Measurements from ENCODE around the gene DLX6. TPM values are rescaled to one million over a fixed set of nuclear protein-coding genes. Genes with fewer than 3 reads are reported as not detected.

DLX6 gene
- total RNA-seq, 1 donor from 2014 or later: 25.5 TPM

- H3K36me3 Mint-ChIP-seq: peaks cover 21% of the 10 kb centered on the region
- TF ChIP-seq CTCF (conservative IDR thresholded peaks at IDR 0.05): peak; percentile 27
- H3K27ac Mint-ChIP-seq: peak overlapping the region; percentile 83
- H3K4me3 Mint-ChIP-seq: peak overlapping the region; percentile 89
- H3K27me3 Mint-ChIP-seq: peaks cover 95% of the 10 kb centered on the region
- no peaks in the 10 kb centered on the region for H3K9me3 Mint-ChIP-seq
- DNase-seq (ENCODE audit: extremely low spot score, unreplicated experiment): no peak
- peaks cover 59% of the 10 kb centered on the region for H3K4me1 Mint-ChIP-seq (ENCODE audit: unreplicated experiment)
Observed at GRCh38 chr7:97016381-97017191, 11.2 kb downstream of the DLX6 start.

GRCh38 chr7:97017192-97018125, 12.1 kb downstream of the DLX6 start:
- H3K4me1 Mint-ChIP-seq (ENCODE audit: unreplicated experiment): peaks cover 62% of the 10 kb centered on the region
- no peak for TF ChIP-seq CTCF (conservative IDR thresholded peaks at IDR 0.05)
- H3K27ac Mint-ChIP-seq: peak overlapping the region; percentile 83
- no peaks in the 10 kb centered on the region for H3K9me3 Mint-ChIP-seq
- peaks cover 95% of the 10 kb centered on the region for H3K27me3 Mint-ChIP-seq
- H3K36me3 Mint-ChIP-seq: peaks cover 28% of the 10 kb centered on the region
- DNase-seq (ENCODE audit: extremely low spot score, unreplicated experiment): no peak
- H3K4me3 Mint-ChIP-seq: peak overlapping the region; percentile 89

- TF ChIP-seq CTCF (conservative IDR thresholded peaks at IDR 0.05): no peak
- Mint-ChIP-seq H3K9me3 (no peaks in the 10 kb centered on the region), H3K27me3 (peaks cover 95% of the 10 kb centered on the region), H3K27ac (peak overlapping the region; percentile 83), H3K4me3 (peak overlapping the region; percentile 89), H3K36me3 (peaks cover 34% of the 10 kb centered on the region), H3K4me1 (ENCODE audit: unreplicated experiment) (peaks cover 58% of the 10 kb centered on the region)
- no peak for DNase-seq (ENCODE audit: extremely low spot score, unreplicated experiment)
Observed at GRCh38 chr7:97018126-97018601, 12.8 kb downstream of the DLX6 start.

- TF ChIP-seq CTCF (conservative IDR thresholded peaks at IDR 0.05): no peak
- Mint-ChIP-seq H3K4me3 (peak overlapping the region; percentile 81), H3K36me3 (peaks cover 34% of the 10 kb centered on the region), H3K27ac (peak overlapping the region; percentile 32), H3K27me3 (peaks cover 95% of the 10 kb centered on the region), H3K9me3 (no peaks in the 10 kb centered on the region), H3K4me1 (ENCODE audit: unreplicated experiment) (peaks cover 58% of the 10 kb centered on the region)
- DNase-seq (ENCODE audit: extremely low spot score, unreplicated experiment): no peak
Observed at GRCh38 chr7:97018791-97019531, 13.6 kb downstream of the DLX6 start.

- Mint-ChIP-seq H3K9me3 (no peaks in the 10 kb centered on the region), H3K27me3 (peaks cover 95% of the 10 kb centered on the region), H3K4me1 (ENCODE audit: unreplicated experiment) (peaks cover 52% of the 10 kb centered on the region), H3K36me3 (peaks cover 34% of the 10 kb centered on the region), H3K4me3 (peak overlapping the region; percentile 81), H3K27ac (peak overlapping the region; percentile 70)
- DNase-seq (ENCODE audit: extremely low spot score, unreplicated experiment): no peak
- no peak for TF ChIP-seq CTCF (conservative IDR thresholded peaks at IDR 0.05)
Observed at GRCh38 chr7:97019710-97020225, 14.4 kb downstream of the DLX6 start.
